Measurements from ENCODE around the gene HINFP. TPM values are rescaled to one million over a fixed set of nuclear protein-coding genes. Genes with fewer than 3 reads are reported as not detected.
"Not testable (repeated sequence)": the region's sequence is repeated elsewhere in the genome, so short reads cannot be mapped to it uniquely, and the experiment has no call there.

HINFP gene
- total RNA-seq, 2 donors from 2014 or later = 11.9 to 28.3 TPM

DNA sequence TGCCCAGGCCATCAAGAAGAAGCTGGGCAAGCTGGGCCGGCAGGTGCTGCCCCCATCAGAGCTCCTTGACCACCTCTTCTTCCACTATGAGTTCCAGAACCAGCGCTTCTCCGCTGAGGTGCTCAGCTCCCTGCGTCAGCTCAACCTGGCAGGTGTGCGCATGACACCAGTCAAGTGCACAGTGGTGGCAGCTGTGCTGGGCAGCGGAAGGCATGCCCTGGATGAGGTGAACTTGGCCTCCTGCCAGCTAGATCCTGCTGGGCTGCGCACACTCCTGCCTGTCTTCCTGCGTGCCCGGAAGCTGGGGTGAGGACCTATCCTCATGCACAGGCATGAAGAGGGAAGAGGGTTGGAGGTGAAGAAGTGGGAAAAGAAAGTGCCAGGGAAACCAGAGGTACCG, 58.6 kb downstream of the HINFP start:
- intact Hi-C loops (cut with DNase I) = no loop called here
- Histone ChIP-seq H3K4me3 (no peak overlapping the region), H3K36me3 (replicated peaks in 1 of 2; ENCODE audit: insufficient read depth in 1 of 2, low read depth in 2 of 2) (peaks cover 0 to 6% of the 10 kb centered on the region in 2 donors), H3K27ac (no peak overlapping the region), H3K4me1 (no peaks in the 10 kb centered on the region), H3K27me3 (no peaks in the 10 kb centered on the region), H3K9me3 (no peaks in the 10 kb centered on the region)
- ATAC-seq = no peak
- 91 to 94% methylated on average over 5 to 10 of the region's 10 CpGs for WGBS, 2 donors
- DNase-seq = peak in 3 of 4 donors; percentile 50 to 60 (median 56)
- TF ChIP-seq, protein P1, sequence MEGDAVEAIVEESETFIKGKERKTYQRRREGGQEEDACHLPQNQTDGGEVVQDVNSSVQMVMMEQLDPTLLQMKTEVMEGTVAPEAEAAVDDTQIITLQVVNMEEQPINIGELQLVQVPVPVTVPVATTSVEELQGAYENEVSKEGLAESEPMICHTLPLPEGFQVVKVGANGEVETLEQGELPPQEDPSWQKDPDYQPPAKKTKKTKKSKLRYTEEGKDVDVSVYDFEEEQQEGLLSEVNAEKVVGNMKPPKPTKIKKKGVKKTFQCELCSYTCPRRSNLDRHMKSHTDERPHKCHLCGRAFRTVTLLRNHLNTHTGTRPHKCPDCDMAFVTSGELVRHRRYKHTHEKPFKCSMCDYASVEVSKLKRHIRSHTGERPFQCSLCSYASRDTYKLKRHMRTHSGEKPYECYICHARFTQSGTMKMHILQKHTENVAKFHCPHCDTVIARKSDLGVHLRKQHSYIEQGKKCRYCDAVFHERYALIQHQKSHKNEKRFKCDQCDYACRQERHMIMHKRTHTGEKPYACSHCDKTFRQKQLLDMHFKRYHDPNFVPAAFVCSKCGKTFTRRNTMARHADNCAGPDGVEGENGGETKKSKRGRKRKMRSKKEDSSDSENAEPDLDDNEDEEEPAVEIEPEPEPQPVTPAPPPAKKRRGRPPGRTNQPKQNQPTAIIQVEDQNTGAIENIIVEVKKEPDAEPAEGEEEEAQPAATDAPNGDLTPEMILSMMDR (IDR thresholded peaks at IDR 0.05) = no peak
- TF ChIP-seq POLR2A (IDR thresholded peaks at IDR 0.05) = no peak

DNA sequence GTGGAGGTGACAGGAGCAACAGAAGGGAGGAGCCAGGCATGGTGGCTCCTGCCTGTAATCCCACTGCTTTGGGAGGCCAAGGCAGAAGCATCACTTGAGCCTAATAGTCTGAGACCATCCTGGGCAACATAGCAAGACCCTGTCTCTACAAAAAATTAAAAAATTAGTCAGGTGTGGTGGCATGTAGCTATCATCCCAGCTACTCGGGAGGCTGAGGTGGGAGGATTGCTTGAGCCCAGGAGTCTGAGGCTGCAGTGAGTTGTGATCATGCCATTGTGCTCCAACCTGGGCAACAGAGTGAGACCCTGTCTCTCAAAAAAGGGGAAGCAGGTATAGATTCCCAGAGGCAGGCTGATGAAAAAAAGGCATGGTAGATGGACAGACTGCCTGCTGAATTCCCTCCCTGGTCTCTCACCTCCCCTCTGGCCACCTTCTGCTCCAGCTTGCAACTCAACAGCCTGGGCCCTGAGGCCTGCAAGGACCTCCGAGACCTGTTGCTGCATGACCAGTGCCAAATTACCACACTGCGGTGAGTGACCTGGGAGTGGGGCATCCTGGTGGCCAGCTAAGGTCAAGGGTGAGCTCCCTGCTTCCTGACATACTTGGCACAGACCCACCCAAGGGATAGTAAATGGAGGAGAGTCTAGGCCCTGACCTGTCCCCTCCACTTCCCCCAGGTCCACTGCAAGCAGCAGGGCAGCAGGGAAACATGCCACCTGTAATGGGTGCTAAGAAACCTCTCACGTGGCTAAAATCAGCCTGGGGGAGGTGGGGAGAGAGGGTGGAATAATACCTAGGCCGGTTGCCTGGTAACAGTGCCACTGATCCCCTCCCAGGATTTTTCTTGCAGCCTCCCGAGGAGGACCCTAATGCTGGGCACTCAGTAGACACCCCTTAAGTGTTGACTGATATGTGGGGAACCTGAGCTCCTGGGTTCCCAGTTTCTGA, 59.6 kb downstream of the HINFP start:
- intact Hi-C loops (cut with DNase I) = no loop called here
- H3K4me3 ChIP-seq = no peak overlapping the region
- no peaks in the 10 kb centered on the region for H3K27me3 ChIP-seq
- H3K27ac ChIP-seq = no peak overlapping the region
- peaks cover 8% of the 10 kb centered on the region for H3K4me1 ChIP-seq
- H3K9me3 ChIP-seq = no peaks in the 10 kb centered on the region
- TF ChIP-seq POLR2A (IDR thresholded peaks at IDR 0.05) = no peak
- TF ChIP-seq, protein P1 (IDR thresholded peaks at IDR 0.05) = no peak
- 83 to 94% methylated on average over 6 of the region's 6 CpGs for WGBS, 2 donors
- no peak for DNase-seq
- no peak for ATAC-seq
- H3K36me3 ChIP-seq (replicated peaks in 1 of 2; ENCODE audit: insufficient read depth in 1 of 2, low read depth in 2 of 2) = peaks cover 0 to 6% of the 10 kb centered on the region in 2 donors

DNA sequence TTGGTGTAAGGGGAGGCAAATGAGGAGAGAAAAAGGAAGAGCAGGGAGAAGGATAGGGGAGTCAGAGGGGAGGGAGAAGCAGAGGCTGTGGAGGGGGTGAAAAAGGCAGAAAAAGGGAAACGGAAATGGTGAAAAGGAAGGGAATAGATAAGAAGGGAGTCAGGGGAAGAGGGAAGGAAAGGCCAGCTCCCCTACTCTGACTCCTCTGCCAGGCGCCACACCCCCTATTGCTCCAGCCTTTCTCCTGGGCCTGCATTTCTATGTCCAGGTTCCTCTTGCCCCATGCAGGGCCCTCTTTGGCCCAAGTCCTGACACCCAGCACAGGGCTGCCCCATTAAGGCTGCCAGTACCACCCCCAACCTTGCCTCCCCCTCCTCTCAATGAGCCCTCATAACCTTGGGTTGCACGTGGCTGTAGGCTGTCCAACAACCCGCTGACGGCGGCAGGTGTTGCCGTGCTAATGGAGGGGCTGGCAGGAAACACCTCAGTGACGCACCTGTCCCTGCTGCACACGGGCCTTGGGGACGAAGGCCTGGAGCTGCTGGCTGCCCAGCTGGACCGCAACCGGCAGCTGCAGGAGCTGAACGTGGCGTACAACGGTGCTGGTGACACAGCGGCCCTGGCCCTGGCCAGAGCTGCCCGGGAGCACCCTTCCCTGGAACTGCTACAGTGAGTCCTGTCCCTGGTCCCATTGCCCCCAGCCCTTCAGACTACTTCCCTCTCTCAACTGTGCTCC, 60.5 kb downstream of the HINFP start:
- no peak for ATAC-seq
- WGBS, 2 donors = 84 to 86% methylated on average over 9 to 17 of the region's 17 CpGs
- Histone ChIP-seq H3K36me3 (replicated peaks in 1 of 2; ENCODE audit: insufficient read depth in 1 of 2, low read depth in 2 of 2) (peaks cover 0 to 6% of the 10 kb centered on the region in 2 donors), H3K27me3 (no peaks in the 10 kb centered on the region), H3K27ac (no peak overlapping the region), H3K9me3 (no peaks in the 10 kb centered on the region), H3K4me1 (peaks cover 14% of the 10 kb centered on the region), H3K4me3 (no peak overlapping the region)
- intact Hi-C loops (cut with DNase I) = no loop called here
- DNase-seq = no peak
- TF ChIP-seq POLR2A (IDR thresholded peaks at IDR 0.05) = no peak
- TF ChIP-seq, protein P1 (IDR thresholded peaks at IDR 0.05) = no peak

DNA sequence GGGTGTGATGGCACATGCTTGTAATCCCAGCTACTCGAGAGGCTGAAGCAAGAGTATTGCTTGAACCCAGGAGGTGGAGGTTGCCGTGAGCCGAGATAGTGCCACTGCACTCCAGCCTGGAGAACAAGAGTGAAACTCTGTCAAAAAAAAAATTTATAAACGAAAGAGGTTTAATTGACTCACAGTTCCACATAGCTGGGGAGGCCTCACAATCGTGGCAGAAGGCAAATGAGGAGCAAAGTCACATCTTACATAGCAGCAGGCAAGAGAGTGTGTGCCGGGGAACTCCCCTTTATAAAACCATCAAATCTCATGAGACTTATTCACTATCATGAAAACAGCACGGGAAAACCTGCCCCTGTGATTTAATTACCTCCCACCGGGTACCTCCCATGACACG, 63.0 kb downstream of the HINFP start:
- intact Hi-C loops (cut with DNase I); H3K27ac ChIP-seq; H3K9me3 ChIP-seq; DNase-seq; H3K4me3 ChIP-seq; H3K36me3 ChIP-seq (replicated peaks in 1 of 2; ENCODE audit: insufficient read depth in 1 of 2, low read depth in 2 of 2); H3K27me3 ChIP-seq; ATAC-seq: not testable (repeated sequence)
- 85% methylated on average over 9 of the region's 9 CpGs for WGBS, 2 donors
- H3K4me1 ChIP-seq = peaks cover 14% of the 10 kb centered on the region

Other genes with a start within 250 kb of the HINFP start
- not detected for gene CXCR5, start 237.7 kb upstream of the HINFP start, total RNA-seq
- gene BCL9L, start 195.7 kb upstream of the HINFP start, total RNA-seq = 10 to 100 TPM; 13.2 to 16.5 TPM
- not detected for gene UPK2, start 165.3 kb upstream of the HINFP start, total RNA-seq
- not detected for gene FOXR1, start 149.8 kb upstream of the HINFP start, total RNA-seq
- gene CENATAC, start 123.4 kb upstream of the HINFP start, total RNA-seq = 10 to 100 TPM; 68.7 to 95.9 TPM
- 1,000 to 10,000 TPM in 1 of 2 donors, 100 to 1,000 TPM in 1; 824 to 1,261 TPM for gene RPS25, start 103.2 kb upstream of the HINFP start, total RNA-seq
- 10 to 100 TPM; 26.2 to 39.9 TPM for gene TRAPPC4, start 102.8 kb upstream of the HINFP start, total RNA-seq
- 10 to 100 TPM; 64.6 to 90.3 TPM for gene SLC37A4, start 90.7 kb upstream of the HINFP start, total RNA-seq
- gene HYOU1, start 64.4 kb upstream of the HINFP start, total RNA-seq = 100 to 1,000 TPM; 121 to 218 TPM
- 10 to 100 TPM; 17.6 to 50.1 TPM for gene VPS11, start 53.8 kb upstream of the HINFP start, total RNA-seq
- gene HMBS, start 36.7 kb upstream of the HINFP start, total RNA-seq = 10 to 100 TPM in 1 of 2 donors, 1 to 10 TPM in 1; 7.6 to 16.1 TPM
- 10 to 100 TPM; 26.7 to 62.6 TPM for gene DPAGT1, start 19.7 kb upstream of the HINFP start, total RNA-seq
- 10 to 100 TPM in 1 of 2 donors, 1 to 10 TPM in 1; 5.4 to 20.8 TPM for gene C2CD2L, start 14.2 kb upstream of the HINFP start, total RNA-seq
- under 1 TPM in 1 of 2 donors, not detected in 1; 0.33 TPM for gene ABCG4, start 27.5 kb downstream of the HINFP start, total RNA-seq
- 10 to 100 TPM in 1 of 2 donors, 1 to 10 TPM in 1; 9.3 to 30.7 TPM for gene NLRX1, start 47.1 kb downstream of the HINFP start, total RNA-seq
- 1 to 10 TPM in 1 of 2 donors, not detected in 1; 3.6 TPM for gene NHERF4, start 63.9 kb downstream of the HINFP start, total RNA-seq
- gene CBL, start 84.8 kb downstream of the HINFP start, total RNA-seq = 1 to 10 TPM; 3.0 to 6.5 TPM
- 100 to 1,000 TPM in 1 of 2 donors, 10 to 100 TPM in 1; 75.0 to 205 TPM for gene MCAM, start 195.6 kb downstream of the HINFP start, total RNA-seq
- 1 to 10 TPM; 5.7 to 9.2 TPM for gene RNF26, start 212.9 kb downstream of the HINFP start, total RNA-seq
- gene C1QTNF5, start 219.3 kb downstream of the HINFP start, total RNA-seq = 10 to 100 TPM; 28.8 to 54.1 TPM
- under 1 TPM in 1 of 2 donors, not detected in 1; 0.52 TPM for gene MFRP, start 225.1 kb downstream of the HINFP start, total RNA-seq

All from body of pancreas (tissue), 4 donors.